Jurkat, Clone E6-1 (cell line): ENCODE data around the gene BRD2.

Source experiments
- DNase-seq: peaks from one replicate; pipeline ENCODE4 v3.0.0-alpha.2; 2011; ENCODE audit warnings: low read depth, low spot score
- H3K4me3 ChIP-seq: 2 replicates; pipeline ENCODE4 v1.5.1; 2011; ENCODE audit warnings: mild to moderate bottlenecking, low read length, control low read depth, moderate library complexity

The BRD2 gene

DNA sequence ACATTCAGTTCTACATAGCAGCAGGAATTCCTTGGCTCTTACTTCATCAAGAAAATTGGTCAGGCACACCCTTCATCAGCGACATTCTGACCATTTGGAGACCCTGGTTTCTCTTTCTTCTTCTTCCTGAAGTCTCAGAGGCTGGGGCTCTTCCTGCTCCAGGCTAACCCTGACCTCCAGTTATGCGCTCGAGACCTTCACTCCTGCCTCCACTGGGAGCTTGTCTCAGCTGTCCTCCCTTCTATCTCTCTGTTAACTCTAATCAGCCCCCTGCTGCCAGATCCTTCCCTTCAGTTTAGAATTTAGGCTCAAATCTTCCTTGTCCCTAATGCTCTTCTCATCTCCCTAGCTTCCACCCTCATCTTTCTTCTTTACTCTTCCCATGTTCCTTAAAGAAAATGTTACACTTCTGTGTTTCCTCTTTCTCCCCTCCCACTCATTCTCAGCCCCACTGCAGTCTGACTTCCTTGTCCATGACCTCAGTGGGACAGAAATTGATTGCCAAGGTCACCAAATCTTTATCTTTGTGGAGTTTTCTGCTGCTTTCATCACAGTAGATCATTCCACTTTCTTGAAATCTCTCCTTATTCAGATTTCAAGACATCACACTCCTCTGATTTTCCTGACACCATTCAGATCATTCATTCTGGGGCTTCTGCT, 49.4 kb downstream of the BRD2 start:
- DNase-seq, result no peak

DNA sequence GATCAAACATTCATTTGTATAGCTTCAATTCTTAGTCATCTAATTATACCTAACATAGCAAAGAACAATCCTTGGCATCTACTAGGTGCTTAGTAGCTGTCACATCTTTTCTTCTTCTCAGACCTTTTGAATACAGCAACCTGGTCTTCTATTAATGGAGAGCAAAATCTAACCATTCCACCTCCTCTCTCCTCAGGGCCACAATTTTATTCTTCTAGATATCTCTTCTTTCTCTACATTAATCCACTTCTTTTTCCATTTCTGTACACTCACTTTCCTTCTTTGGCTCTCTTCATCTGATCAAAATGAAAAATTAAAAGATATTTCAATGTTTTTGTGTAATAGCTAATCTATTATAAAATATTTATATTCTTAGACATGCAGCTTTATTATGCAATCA, 50.0 kb downstream of the BRD2 start:
- H3K4me3 ChIP-seq, result no peak overlapping the region
- DNase-seq, result no peak

More for the DNA sequence above, 49.4 kb downstream of the BRD2 start:
- H3K4me3 ChIP-seq, result no peak overlapping the region

DNA sequence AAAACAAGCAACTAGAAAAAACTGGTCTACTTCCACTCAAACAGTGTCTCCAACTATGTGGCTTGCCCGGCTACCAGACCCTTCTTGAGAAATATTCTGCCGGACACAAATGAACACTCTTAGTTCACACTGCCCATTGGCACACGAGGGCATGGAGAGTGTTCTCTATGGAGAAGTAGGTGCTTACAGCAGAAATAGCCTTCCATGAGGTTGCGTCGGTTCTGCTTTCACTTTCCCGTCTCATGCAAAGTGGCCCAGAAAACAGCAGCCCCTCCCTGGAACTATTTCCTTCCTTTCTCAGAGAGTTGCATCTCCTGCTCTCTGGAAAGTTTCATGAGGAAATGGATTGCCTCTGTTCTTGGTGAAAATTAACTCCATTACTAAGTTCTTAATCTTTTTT, 50.5 kb downstream of the BRD2 start:
- DNase-seq, result no peak

DNA sequence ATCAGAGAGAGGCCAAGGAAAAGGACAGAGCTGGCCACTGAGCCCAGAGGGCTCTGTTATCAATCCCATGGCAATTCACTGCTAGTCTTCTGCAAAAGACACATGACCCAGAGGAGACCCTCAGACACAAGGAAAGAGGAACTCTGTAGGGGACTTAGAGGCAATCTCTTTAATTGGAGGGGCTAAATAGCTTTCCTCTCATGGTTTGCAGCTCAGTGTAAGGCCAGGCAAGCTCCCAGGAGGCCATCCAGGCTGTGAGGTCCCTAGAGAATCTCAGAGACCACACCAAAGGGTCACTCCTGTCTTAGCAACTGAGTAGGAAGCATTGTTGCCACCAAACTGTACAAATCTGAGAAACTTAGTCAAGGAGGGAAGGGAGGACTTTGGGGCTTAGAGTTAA, 51.0 kb downstream of the BRD2 start:
- H3K4me3 ChIP-seq, result no peak overlapping the region
- DNase-seq, result no peak

More for the DNA sequence above, 50.5 kb downstream of the BRD2 start:
- H3K4me3 ChIP-seq, result no peak overlapping the region

DNA sequence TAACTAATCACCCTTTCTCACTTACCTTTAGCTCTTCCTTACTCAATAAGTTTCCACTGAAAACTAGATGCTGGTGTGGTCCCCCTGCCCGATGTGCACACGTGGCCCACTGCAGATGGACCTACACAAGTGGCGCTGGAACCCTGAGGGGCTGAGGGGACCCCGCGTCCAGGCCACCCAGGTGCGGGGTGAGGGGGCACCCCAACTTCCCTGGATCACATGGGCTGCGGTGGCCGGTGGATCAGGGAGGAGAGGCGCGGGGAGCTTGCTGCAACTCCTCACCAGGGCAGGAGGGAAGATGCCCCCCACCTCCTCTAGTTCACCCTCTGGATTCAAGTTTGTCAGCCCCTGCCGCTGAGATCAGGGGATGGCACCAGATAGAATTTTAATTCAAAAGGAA, 53.5 kb downstream of the BRD2 start:
- H3K4me3 ChIP-seq, result no peak overlapping the region
- DNase-seq, result no peak

DNA sequence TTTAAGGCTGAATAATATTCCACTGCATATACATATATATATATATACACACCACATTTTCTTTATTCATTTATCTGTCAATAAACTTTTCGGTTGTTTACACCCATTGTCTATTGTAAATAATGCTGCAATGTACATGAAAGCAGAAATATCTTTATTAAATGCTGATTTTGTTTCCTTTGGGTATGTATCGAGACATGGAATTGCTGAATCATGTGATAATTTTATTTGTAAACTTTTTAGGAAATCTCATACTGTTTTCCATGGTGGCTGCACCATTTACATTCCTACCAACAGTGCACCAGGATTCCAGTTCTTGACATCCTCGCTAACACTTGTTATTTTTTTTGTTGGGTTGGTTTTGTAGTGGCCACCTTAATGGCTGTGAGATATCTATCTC, 55.1 kb downstream of the BRD2 start:
- DNase-seq, result no peak
- H3K4me3 ChIP-seq, result no peak overlapping the region

DNA sequence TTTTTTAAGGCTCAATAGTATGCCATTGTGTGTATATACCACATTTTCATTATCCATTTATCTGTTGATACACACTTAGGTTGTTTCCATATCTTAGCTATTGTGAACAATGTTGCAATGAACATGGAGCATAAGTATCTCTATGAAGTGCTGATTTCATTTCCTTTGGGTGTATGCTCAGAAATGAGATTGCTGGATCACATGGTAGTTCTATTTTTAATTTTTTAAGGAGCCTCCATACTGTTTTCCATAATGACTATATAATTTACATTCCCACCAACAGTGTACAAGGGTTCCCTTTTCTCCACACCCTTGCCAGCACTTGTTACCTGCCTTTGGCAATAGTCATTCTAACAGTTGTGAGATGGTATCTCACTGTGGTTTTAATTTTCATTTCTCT, 56.1 kb downstream of the BRD2 start:
- no peak for DNase-seq
- no peak overlapping the region for H3K4me3 ChIP-seq

DNA sequence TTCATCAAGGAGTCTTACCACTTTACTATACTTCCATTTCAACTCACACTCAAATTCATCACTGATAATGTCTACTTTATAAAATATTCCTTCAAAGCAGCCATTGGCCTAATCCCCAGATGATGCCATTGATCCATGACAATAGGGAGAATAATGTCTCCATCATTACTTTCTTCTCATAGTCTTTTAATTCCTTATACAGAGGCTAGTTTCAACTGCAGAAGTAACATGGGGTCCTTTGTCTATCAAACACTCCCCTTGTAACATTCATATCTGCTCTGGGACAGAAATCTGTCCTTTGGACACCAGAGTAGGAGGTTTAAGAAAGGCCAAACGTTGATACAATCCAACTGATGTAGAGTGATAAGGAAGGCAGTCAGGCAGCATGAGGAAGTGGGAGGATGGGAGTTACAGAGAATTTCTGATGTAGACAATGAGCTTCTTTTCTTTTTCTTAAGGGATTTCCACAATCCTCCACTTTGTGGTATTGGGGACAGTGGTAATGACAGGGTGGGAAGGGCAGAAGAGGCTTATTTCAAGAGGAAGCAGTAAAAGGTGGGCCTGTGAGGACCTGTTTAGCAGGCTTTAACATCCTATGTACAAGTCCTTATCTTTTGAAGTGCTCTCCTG, 59.9 kb downstream of the BRD2 start:
- no peak overlapping the region for H3K4me3 ChIP-seq
- DNase-seq, result no peak

DNA sequence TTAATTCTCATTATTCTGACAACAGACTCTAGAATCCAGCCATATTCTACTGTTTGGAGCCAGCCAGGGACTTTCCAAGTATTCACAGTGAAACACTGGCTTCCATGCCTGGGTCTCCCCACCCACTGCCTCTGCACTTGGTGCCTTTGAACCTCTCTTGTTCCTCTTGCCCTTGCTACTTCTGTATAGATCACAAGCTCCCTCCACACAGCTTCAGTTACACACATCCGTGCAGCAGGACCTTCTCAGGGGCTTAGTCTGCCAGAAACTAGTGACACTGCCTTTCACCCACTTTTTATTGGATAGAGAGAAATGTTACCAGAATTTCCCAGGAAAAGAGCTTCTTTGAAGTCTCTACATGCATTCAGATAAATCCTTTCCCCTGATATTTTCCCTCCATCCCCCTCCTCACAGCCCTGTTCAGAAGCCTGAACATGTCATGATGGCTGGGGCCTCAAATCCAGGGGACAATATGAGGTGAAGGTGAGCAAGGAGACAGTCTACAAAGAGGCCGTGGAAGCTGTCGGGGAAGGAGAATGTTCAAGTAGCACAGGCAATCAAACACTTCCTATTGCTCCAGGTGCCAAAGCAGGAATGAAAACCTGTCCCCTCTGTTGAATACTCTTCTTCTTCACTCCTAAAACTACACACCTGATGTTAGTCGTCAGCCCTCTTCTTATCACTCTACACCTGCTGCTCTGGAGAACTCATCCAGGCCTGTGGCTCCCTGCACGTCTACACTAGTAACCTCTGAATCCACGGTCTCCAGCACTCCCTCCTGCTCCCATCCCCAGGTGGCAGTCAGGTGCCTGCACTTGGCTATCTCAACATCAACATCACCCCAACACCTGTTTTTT, 61.2 kb downstream of the BRD2 start:
- peak; percentile 15 for DNase-seq

DNA sequence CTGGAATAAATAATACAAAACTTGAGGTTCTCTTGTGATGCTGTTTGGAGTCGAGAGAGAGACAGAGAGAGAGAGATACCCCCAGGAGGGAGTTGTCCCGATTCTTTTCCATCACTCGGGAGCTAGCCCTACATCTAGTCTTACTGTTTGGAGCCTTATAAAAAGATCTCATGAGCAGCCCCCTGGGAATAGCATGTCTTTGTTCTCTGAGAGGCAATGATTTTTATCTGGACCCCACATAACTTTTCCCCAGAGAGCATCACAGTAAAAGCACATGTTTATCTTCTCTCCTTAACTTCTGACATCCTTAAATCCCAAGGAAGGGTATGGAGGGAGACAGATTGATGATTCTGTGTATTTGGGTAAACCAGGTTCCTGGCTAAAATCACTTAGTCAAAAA, 61.9 kb downstream of the BRD2 start:
- no peak overlapping the region for H3K4me3 ChIP-seq
- DNase-seq, result no peak

More for the DNA sequence above, 61.2 kb downstream of the BRD2 start:
- no peak overlapping the region for H3K4me3 ChIP-seq
